ENCODE data around the gene ATP6V0E2. TPM values are rescaled to one million over a fixed set of nuclear protein-coding genes. Genes with fewer than 3 reads are reported as not detected.
A peak's percentile ranks its signal among the peaks of the same experiment; 100 is the strongest.

Gene ATP6V0E2
- total RNA-seq, result 17.9 TPM
- long read RNA-seq, transcript ATP6V0E2-203 (4 exons, 2,722 nt), result major isoform, 27 of 35 reads
- long read RNA-seq, partial matches to known transcripts, result 1 of 35 reads
- long read RNA-seq, other reads (novel, unspliced or antisense), result 7 of 35 reads

DNA sequence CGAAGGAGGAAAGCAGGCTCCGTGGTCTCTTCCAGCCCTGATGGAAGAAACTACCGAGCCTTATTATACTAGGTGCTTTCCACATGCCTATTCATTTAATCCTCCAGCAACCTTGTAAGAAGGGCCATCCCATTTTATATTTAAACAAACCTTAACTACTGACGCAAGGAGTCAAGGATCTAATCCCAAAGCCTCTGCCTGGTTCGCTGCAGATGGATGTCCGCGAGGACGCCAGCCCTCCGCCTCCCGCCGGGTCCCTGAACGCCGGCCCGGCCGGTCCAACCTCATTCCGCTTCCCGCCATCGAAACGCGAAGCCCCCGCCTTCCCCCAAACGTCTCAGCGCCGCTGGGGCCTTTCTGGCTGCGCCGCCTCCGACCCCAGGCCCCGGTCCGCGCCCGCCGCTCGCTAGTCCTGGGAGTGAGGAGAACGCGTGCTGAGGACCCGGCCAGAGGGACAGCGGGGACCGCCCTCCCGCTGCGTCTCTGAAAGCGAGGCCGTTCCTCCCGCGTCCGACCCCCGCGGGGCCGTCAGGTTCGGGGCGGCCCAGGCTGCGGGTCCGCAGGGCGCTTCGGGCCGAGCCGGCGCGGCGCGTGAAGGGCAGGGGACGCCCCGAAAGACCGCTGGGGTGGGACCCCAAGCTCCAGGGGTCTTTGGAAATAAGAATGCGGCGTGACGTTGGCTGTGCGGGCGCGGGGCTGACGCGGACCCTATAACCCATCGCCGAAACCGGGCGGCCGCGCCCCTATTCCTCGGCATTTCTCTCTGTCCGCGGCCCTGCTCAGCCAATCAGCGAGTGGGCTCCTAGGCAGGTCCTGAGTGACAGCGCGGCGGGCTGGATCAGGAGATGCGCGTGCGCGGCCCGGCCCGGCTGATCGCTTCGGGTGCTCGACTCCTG is at the start of gene ATP6V0E2:
Gene ATP6V0E2 (plus strand): TSS at position 896 of the 896 bp plus-strand sequence. CDS start 97 bp downstream, outside the sequence.
- ATAC-seq (peak; percentile 97 to 99), DNase-seq (peak; percentile 97)
- no peaks in the 10 kb centered on the region for H3K36me3 ChIP-seq
- TF ChIP-seq, protein P1, sequence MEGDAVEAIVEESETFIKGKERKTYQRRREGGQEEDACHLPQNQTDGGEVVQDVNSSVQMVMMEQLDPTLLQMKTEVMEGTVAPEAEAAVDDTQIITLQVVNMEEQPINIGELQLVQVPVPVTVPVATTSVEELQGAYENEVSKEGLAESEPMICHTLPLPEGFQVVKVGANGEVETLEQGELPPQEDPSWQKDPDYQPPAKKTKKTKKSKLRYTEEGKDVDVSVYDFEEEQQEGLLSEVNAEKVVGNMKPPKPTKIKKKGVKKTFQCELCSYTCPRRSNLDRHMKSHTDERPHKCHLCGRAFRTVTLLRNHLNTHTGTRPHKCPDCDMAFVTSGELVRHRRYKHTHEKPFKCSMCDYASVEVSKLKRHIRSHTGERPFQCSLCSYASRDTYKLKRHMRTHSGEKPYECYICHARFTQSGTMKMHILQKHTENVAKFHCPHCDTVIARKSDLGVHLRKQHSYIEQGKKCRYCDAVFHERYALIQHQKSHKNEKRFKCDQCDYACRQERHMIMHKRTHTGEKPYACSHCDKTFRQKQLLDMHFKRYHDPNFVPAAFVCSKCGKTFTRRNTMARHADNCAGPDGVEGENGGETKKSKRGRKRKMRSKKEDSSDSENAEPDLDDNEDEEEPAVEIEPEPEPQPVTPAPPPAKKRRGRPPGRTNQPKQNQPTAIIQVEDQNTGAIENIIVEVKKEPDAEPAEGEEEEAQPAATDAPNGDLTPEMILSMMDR (IDR thresholded peaks at IDR 0.05), result no peak
- no peaks in the 10 kb centered on the region for H3K9me3 ChIP-seq
- intact Hi-C loops (cut with DNase I), result no loop called here
- peak within 1 kb of the TSS; percentile 82 for H3K27ac ChIP-seq
- no peaks in the 10 kb centered on the region for H3K27me3 ChIP-seq (ENCODE audit: low read depth)
- H3K4me3 ChIP-seq, result peak within 1 kb of the TSS; percentile 85
- peaks cover 14% of the 10 kb centered on the region for H3K4me1 ChIP-seq

DNA sequence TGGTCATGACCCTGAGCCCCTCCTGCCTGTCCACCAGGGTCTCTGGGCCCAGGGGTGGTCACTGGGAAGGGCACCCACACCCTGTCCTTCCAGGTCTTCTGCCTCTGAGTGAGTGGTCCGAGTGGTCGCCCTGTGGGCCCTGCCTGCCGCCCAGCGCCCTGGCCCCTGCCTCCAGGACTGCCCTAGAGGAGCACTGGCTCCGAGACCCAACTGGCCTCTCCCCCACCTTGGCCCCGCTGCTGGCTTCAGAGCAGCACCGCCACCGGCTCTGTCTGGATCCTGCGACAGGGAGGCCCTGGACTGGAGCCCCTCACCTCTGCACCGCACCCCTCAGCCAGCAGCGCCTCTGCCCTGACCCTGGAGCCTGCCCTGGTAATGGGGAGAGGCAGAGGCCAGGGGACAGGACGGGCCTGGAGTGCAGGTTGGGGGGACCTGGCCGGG is 49.4 kb upstream of the ATP6V0E2 start:
- Histone ChIP-seq H3K4me3 (no peak overlapping the region), H3K27me3 (ENCODE audit: low read depth) (no peaks in the 10 kb centered on the region), H3K9me3 (no peaks in the 10 kb centered on the region), H3K36me3 (no peaks in the 10 kb centered on the region), H3K4me1 (no peaks in the 10 kb centered on the region), H3K27ac (no peak overlapping the region)
- TF ChIP-seq, protein P1 (IDR thresholded peaks at IDR 0.05), result no peak
- ATAC-seq (no peak), DNase-seq (peak; percentile 35)
- intact Hi-C loops (cut with DNase I), result no loop called here

DNA sequence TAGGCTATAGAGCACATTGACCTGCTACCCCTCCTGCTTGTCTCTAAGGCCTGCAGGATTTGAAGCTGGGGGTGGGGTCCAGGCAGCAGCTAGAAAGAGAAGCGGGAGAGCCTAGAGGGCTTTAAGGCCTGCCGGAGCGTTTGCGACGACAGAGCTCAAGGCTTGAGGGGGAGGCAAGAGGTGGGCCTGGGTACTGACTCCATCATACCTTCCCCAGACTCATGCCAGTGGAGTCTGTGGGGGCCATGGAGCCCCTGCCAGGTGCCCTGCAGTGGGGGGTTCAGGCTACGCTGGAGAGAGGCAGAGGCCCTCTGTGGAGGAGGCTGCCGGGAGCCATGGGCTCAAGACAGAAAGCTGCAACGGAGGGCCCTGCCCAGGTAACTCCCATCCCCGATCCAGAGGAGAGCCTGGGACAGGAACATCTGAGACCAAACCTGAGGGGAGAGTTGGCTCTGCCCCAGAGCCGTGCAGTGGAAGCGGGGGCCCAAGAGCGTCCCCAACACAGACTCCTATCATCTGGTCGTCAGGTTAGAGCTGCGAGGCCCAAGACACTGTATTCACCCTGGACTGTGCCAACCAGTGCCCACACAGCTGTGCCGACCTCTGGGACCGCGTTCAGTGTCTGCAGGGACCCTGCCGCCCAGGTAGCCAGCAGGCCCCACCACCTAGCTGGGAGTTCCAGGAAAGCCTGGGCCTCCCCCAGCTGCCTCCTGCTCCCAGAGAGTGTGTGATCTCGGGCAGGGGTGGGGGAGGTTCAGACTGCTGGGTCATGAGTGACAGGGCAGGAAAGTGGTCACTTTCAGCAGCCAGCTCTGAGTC is 48.8 kb upstream of the ATP6V0E2 start:
- peak; percentile 43 for DNase-seq
- no peaks in the 10 kb centered on the region for H3K36me3 ChIP-seq
- H3K27ac ChIP-seq, result no peak overlapping the region
- no peak overlapping the region for H3K4me3 ChIP-seq
- H3K27me3 ChIP-seq (ENCODE audit: low read depth), result no peaks in the 10 kb centered on the region
- TF ChIP-seq, protein P1 (IDR thresholded peaks at IDR 0.05), result no peak
- ATAC-seq, result no peak
- intact Hi-C loops (cut with DNase I), result no loop called here
- H3K4me1 ChIP-seq, result no peaks in the 10 kb centered on the region
- H3K9me3 ChIP-seq, result no peaks in the 10 kb centered on the region

DNA sequence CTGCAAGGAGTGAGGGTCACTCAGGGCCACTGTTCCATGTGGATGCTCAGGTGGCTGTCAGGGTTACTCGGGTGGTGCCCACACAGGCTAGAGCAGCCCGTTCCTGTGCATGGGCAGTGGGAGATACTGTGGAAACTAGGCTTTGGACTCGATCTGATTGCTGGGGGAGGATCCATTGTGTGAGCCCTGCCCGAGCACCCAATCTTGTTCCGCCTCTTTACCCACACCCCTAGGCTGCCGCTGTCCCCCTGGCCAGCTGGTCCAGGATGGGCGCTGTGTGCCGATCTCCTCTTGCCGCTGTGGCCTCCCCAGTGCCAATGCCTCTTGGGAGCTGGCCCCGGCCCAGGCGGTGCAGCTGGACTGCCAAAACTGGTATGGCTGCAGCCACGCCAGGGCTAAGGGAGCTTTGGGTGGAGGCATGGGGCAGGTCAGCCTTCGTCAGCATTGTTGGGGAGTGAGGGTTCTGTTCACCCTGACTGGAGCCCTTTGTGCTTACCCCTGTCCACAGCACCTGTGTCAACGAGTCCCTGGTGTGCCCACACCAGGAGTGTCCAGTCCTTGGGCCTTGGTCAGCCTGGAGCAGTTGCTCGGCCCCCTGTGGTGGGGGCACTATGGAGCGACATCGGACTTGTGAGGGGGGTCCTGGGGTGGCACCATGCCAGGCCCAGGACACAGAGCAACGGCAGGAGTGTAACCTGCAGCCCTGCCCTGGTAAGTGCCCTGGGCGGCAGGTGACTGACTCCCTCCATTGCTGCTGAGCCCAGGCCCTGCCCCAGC is 48.0 kb upstream of the ATP6V0E2 start:
- intact Hi-C loops (cut with DNase I), result no loop called here
- H3K4me1 ChIP-seq, result no peaks in the 10 kb centered on the region
- DNase-seq, result peak; percentile 43
- no peak overlapping the region for H3K27ac ChIP-seq
- no peak for ATAC-seq
- no peak overlapping the region for H3K4me3 ChIP-seq
- H3K27me3 ChIP-seq (ENCODE audit: low read depth), result no peaks in the 10 kb centered on the region
- TF ChIP-seq, protein P1 (IDR thresholded peaks at IDR 0.05), result no peak
- no peaks in the 10 kb centered on the region for H3K36me3 ChIP-seq
- H3K9me3 ChIP-seq, result no peaks in the 10 kb centered on the region

Data from lower lobe of right lung (tissue), 2 donors.